ENCODE data around the gene DOC2A.
"Not testable (repeated sequence)": the region's sequence is repeated elsewhere in the genome, so short reads cannot be mapped to it uniquely, and the experiment has no call there.

Gene DOC2A

DNA sequence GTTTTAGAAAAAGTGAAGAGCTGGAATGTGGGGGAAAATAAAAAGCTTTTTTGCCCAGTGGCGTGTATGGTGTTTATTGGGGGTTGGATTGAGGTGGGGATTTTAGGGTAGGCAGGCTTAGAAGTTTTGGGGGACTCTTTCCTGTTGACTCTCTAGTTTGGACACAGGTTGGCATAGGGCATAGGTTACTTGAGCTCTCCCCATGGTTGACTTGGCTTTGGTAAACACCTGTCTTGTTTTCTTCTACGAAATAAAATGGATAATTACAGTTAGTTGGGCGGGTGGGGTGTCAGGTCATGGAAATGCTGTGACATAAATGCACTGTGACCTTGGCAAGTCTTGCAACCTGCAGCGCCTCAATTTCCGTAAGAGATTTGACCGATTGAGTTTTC, 37.8 kb downstream of the DOC2A start:
- no peak for DNase-seq (ENCODE audit: low spot score)

DNA sequence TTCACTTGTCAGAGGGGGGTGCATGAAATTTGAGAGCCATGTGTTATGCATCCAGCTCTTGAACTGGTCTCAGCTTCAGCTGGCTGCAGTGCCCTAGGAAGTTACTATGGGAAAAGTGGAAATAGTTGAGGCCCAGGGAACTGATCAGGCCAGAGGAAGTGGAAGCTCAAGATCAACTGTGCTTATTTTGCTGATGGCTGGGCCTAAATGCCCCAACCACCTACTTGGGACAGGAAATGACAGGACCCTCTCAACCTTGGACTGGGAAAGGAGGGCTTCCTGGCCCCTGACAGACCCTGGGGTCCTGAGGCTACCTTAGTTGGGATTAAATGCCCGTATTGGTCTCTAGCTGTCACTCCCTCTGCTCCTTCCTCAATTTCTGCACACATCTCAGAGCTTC, 38.3 kb downstream of the DOC2A start:
- no peak for DNase-seq (ENCODE audit: low spot score)

DNA sequence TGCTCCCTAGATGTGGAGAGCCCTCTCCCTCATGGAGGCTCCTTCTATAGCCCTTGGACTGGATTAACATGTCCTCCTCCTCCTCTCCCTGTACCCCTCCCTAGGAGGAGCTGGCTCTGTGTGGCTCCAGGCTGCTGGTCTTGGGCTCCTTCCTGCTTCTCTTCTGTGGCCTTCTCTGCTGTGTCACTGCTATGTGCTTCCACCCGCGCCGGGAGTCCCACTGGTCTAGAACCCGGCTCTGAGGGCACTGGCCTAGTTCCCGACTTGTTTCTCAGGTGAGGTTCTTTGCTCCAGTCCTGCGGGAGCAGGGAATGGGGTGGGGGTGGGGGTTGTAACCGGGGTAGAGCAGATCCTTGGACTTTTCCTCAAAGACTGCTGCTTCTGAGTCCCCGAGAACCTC, 39.5 kb downstream of the DOC2A start:
- DNase-seq (ENCODE audit: low spot score), result no peak

DNA sequence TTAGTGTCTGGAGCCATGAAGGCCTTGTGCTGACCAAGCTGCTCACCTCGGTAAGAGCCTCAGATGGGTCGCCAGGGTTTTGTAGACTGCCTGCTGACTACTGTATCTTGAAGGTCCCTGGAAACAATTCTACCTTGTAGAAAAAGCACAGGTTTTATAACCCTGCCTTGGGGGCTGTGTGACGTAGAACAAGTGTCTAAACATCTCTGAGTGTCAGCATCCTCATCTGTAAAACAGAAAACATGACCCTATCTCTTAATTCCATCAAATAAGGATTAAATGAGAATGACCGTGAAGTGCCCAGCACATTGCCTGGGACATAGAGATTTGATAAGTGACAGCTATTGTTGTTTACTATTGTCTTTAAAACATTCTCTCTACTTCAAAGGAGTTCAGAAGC, 42.6 kb downstream of the DOC2A start:
- no peak for DNase-seq (ENCODE audit: low spot score)

DNA sequence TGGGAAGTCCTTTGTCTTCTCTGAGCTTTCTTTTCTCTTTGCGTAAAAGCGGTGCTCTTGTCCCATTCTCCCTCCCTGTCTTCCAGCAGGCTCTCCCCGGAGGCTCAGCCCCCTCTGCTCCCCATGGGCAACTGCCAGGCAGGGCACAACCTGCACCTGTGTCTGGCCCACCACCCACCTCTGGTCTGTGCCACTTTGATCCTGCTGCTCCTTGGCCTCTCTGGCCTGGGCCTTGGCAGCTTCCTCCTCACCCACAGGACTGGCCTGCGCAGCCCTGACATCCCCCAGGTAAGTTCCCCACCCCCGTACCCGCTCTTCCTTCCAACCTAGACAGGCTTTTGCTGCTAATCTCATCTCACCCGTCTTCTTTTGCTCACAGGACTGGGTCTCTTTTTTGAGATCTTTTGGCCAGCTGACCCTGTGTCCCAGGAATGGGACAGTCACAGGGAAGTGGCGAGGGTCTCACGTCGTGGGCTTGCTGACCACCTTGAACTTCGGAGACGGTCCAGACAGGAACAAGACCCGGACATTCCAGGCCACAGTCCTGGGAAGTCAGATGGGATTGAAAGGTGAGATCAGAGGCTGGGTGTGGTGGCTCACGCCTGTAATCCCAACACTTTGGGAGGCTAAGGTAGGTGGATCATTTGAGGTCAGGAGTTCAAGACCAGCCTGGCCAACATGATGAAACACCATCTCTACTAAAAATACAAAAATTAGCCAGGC, 47.6 kb downstream of the DOC2A start:
- DNase-seq (ENCODE audit: low spot score), result no peak

DNA sequence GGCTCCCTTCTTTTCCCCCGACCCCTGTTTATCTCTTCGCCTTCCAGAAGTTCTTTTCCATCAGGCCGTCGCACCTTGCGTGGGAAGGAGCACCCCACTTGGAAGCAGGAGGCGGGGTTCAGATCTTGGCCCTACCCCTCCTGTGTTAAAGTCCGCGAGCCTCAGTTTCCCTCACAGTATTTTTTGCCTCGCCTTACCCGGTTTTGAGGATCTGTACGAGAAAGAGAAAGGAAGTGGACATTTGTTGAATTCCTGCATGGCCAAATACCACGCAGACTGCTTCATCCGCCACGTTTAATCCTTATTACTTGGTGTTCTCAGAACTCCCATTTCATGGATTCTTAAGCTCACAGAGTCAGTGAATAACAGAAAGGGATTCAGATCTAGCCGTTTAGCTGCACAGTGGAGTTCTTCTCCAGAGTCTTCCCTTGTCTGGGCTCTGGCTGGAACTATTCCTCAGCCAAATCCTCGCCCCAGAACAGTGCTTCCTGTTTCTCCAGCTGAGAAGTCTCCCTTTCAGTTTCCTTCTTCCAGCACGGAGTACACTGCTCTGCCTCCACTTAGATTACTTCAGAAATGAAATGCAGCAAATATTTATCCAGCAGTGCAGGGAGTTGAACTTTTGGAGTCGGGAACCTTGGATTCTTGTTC, 48.4 kb downstream of the DOC2A start:
- no peak for DNase-seq (ENCODE audit: low spot score)

DNA sequence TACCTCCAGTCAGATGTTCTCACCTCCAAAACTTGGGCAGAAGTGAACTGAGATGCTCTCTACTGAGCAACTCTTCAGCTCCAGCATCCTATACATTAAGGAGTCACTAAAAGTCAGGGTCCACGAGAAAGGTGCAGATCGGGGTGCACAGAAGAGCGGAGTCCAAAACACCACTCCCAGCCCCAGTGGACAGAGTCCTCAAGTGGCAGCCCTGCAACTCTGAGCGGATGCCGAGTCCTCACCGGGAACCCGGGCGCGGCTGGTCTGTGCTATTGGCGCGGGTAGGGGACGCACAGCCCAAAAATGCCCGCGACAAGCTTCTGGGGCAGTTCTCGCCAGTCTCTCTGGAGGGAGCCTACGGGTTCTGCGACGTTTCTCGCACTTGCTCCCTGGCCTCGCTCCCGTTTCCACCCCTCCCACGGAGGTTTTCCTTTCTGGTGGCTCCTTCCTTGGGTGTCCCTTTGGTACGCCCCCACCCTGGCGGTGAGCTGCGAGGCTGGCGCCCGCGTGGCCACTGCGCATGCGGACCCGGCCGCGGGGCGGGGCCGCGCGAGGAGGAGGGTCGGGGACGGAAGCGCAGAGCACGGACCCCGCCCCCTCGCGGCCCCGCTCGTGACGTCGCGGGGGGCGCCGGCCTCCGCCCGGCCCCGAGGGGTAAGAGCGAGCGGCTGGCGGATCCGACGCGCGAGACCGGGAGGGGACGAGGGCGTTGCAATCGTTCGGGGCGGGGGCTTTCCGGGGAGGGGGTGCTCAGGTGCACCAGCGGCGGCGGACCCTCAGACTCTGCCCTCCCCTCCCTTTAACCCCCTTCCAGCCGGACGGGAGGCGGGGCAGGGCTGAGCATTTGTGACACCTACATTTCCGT, 49.1 kb downstream of the DOC2A start, which contains the start of gene TMEM219:
Gene TMEM219 (plus strand): TSS at position 601 of the 865 bp plus-strand sequence. CDS start 1,065 bp downstream, outside the sequence.
- peak; percentile 79 for DNase-seq (ENCODE audit: low spot score)

DNA sequence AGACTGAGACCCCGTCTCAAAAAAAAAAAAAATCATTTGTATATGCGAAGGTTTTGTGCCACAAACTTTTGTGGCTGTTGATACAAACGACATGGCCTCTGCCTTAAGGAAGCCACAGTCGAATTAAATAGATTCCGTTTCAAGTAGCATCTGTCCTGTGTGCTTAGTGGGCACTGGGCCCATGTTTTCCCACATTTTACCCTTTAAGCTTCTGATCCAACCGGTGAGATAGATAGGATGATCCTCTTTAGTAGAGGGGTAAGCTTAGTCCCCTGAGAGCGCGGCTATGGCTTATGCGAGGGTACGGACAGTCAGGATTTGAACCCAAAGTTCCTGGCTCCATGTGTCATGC, 49.7 kb downstream of the DOC2A start:
- DNase-seq (ENCODE audit: low spot score), result no peak

DNA sequence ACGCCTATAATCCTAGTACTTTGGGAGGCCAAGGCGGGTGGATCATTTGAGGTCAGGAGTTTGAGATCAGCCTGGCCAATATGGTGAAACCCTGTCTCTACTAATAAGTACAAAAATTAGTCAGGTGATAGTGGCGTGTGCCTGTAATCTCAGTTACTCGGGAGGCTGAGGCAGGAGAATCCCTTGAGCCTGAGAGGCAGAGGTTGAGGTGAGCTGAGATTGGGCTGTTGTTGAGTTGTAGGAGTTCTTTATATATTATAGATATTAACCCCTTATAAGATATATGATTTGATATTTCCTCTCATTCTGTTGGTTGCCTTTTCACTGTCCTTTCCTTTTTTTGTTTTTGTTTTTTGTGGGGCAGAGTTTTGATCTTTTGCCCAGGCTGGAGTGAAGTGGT, 51.0 kb downstream of the DOC2A start:
- DNase-seq (ENCODE audit: low spot score), result not testable (repeated sequence)

DNA sequence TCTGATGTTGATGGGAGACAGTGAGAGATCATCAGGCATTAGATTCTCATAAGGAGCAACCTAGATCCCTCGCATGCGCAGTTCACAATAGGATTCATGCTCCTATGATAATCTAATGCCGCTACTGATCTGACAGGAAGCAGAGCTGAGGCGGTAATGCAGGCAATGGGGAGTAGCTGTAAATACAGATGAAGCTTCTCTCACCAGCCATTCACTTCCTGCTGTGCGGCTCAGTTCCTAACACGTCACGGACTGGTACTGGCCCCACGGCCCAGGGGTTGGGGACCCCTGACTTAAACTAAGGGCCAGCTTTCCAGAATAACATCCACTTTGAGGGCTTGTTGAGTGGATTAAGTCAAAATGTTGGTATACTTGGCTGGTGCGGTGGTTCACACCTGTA, 51.5 kb downstream of the DOC2A start:
- no peak for DNase-seq (ENCODE audit: low spot score)

DNA sequence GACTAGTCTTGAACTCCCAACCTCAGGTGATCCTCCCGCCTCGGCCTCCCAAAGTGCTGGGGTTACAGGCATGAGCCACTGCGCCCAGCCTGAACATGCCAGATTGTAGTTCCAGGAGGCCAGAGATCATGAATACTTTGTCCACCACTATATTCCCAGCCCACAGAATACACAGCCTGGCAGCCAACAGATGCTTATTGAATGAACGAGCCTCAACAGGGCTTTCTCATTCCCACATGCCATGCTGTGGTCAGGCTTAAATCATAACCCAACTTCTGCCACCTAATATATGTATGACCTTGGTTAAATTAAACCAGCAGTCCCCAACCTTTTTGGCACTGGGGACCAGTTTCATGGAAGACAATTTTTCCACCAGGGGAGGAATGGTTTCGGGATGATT, 52.1 kb downstream of the DOC2A start:
- no peak for DNase-seq (ENCODE audit: low spot score)

All from hematopoietic multipotent progenitor cell treated with erythropoietin and hydrocortisone succinate and interleukin-3 and kit ligand, for 17 days (in vitro differentiated cells).